HT-29 (cell line): ENCODE data around the gene CLUH. TPM values are rescaled to one million over a fixed set of nuclear protein-coding genes. Genes with fewer than 3 reads are reported as not detected.

Experiments
- small RNA-seq: library from RNA; depleted of rRNA; stranded (forward); fragments of <200 nt; gene quantifications from one replicate; pipeline ENCODE3, GENCODE V24; 2014
- total RNA-seq: library from RNA; depleted of rRNA; stranded (reverse); fragments of >200 nt; shearing (Covaris generic); gene quantifications from 2 replicates; pipeline ENCODE4 v1.2.3, GENCODE V29; 2014; rRNA removed

CLUH gene
- total RNA-seq, 1 experiment from 2014 or later: 168 TPM

Small RNA genes within 50 kb of the gene (small RNA-seq; reads per million reads assigned to genes)
- gene MIR1253: not detected
- not detected for gene MIR6776
- not detected for gene RN7SL608P
- gene hsa-mir-1253: not detected

Other genes with a start within 250 kb of the CLUH start
- gene METTL16, start 199.9 kb downstream of the CLUH start, total RNA-seq: 9.4 and 10.2 TPM in 2 replicates
- gene PAFAH1B1, start 118.1 kb downstream of the CLUH start, total RNA-seq: 31.6 TPM in 2 replicates
- gene CCDC92B, start 37.9 kb upstream of the CLUH start, total RNA-seq: 0.18 TPM in 2 replicates
- gene RAP1GAP2, start 84.7 kb upstream of the CLUH start, total RNA-seq: 9.6 and 14.0 TPM in 2 replicates